Measurements from ENCODE around the gene OR2T5. TPM values are rescaled to one million over a fixed set of nuclear protein-coding genes. Genes with fewer than 3 reads are reported as not detected.
"Not testable (repeated sequence)": the region's sequence is repeated elsewhere in the genome, so short reads cannot be mapped to it uniquely, and the experiment has no call there.

Gene OR2T5
- total and polyA plus RNA-seq, 12 donors, result not detected

GRCh38 chr1:248507773-248508172, 19.4 kb downstream of the OR2T5 start, which contains the start of gene OR2G6:
TSS of gene OR2G6 (plus strand) at chr1:248508073. CDS start at chr1:248521647, 13,574 bp downstream.
- intact Hi-C loops (cut with DNase I); H3K27me3 ChIP-seq; H3K9me3 ChIP-seq (replicated peaks in 1 of 3); H3K36me3 ChIP-seq (replicated peaks in 1 of 2); DNase-seq; H3K27ac ChIP-seq; H3K4me3 ChIP-seq; H3K4me1 ChIP-seq (replicated peaks in 1 of 2): not testable (repeated sequence)
- WGBS, 4 donors, result no CpG with 5 or more reads among the region's 2 CpGs

GRCh38 chr1:248510217-248510616, 21.8 kb downstream of the OR2T5 start:
- H3K36me3 ChIP-seq (replicated peaks in 1 of 2); H3K4me1 ChIP-seq (replicated peaks in 1 of 2); H3K27me3 ChIP-seq; DNase-seq; intact Hi-C loops (cut with DNase I); H3K4me3 ChIP-seq; H3K27ac ChIP-seq; H3K9me3 ChIP-seq (replicated peaks in 1 of 3): not testable (repeated sequence)

GRCh38 chr1:248521856-248522255, 33.5 kb downstream of the OR2T5 start:
- Histone ChIP-seq H3K4me1 (replicated peaks in 1 of 2) (no peaks in the 10 kb centered on the region), H3K9me3 (replicated peaks in 1 of 3) (no peaks in the 10 kb centered on the region), H3K27me3 (no peaks in the 10 kb centered on the region), H3K4me3 (no peak overlapping the region), H3K27ac (no peak overlapping the region), H3K36me3 (replicated peaks in 1 of 2) (no peaks in the 10 kb centered on the region)
- DNase-seq, result no peak
- whole genome bisulfite sequencing, 4 donors, result 79 to 88% (median 83%) methylated on average over 12 of the region's 12 CpGs
- intact Hi-C loops (cut with DNase I), result no loop called here
- TF ChIP-seq POLR2A (IDR thresholded peaks at IDR 0.05), result no peak
- TF ChIP-seq, protein P1, sequence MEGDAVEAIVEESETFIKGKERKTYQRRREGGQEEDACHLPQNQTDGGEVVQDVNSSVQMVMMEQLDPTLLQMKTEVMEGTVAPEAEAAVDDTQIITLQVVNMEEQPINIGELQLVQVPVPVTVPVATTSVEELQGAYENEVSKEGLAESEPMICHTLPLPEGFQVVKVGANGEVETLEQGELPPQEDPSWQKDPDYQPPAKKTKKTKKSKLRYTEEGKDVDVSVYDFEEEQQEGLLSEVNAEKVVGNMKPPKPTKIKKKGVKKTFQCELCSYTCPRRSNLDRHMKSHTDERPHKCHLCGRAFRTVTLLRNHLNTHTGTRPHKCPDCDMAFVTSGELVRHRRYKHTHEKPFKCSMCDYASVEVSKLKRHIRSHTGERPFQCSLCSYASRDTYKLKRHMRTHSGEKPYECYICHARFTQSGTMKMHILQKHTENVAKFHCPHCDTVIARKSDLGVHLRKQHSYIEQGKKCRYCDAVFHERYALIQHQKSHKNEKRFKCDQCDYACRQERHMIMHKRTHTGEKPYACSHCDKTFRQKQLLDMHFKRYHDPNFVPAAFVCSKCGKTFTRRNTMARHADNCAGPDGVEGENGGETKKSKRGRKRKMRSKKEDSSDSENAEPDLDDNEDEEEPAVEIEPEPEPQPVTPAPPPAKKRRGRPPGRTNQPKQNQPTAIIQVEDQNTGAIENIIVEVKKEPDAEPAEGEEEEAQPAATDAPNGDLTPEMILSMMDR (IDR thresholded peaks at IDR 0.05), result no peak

GRCh38 chr1:248537449-248537848, 49.1 kb downstream of the OR2T5 start:
- H3K4me1 ChIP-seq (replicated peaks in 1 of 2); H3K4me3 ChIP-seq; H3K36me3 ChIP-seq (replicated peaks in 1 of 2); H3K9me3 ChIP-seq (replicated peaks in 1 of 3); H3K27me3 ChIP-seq; intact Hi-C loops (cut with DNase I); DNase-seq; H3K27ac ChIP-seq: not testable (repeated sequence)

Other genes starting within 250 kb of the OR2T5 start
- gene OR2T33, start 210.6 kb upstream of the OR2T5 start, total RNA-seq, result not detected
- not detected for gene OR2T33, start 210.6 kb upstream of the OR2T5 start, polyA plus RNA-seq
- not detected for gene OR2T12, start 185.2 kb upstream of the OR2T5 start, total RNA-seq
- gene OR2T12, start 185.2 kb upstream of the OR2T5 start, polyA plus RNA-seq, result not detected
- gene OR2M7, start 164.0 kb upstream of the OR2T5 start, total RNA-seq, result not detected
- gene OR2M7, start 164.0 kb upstream of the OR2T5 start, polyA plus RNA-seq, result not detected
- not detected for gene OR14C36, start 139.8 kb upstream of the OR2T5 start, total RNA-seq
- not detected for gene OR14C36, start 139.8 kb upstream of the OR2T5 start, polyA plus RNA-seq
- not detected for gene OR2T4, start 126.9 kb upstream of the OR2T5 start, total RNA-seq
- not detected for gene OR2T4, start 126.9 kb upstream of the OR2T5 start, polyA plus RNA-seq
- gene OR2T6, start 112.8 kb upstream of the OR2T5 start, total RNA-seq, result not detected
- not detected for gene OR2T6, start 112.8 kb upstream of the OR2T5 start, polyA plus RNA-seq
- not detected for gene OR2T1, start 85.5 kb upstream of the OR2T5 start, total RNA-seq
- not detected for gene OR2T1, start 85.5 kb upstream of the OR2T5 start, polyA plus RNA-seq
- gene OR2T2, start 43.0 kb upstream of the OR2T5 start, total RNA-seq, result not detected
- not detected for gene OR2T2, start 43.0 kb upstream of the OR2T5 start, polyA plus RNA-seq
- gene OR2T3, start 15.2 kb upstream of the OR2T5 start, total RNA-seq, result not detected
- not detected for gene OR2T3, start 15.2 kb upstream of the OR2T5 start, polyA plus RNA-seq
- gene OR2G6, start 19.5 kb downstream of the OR2T5 start, total RNA-seq, result not detected
- not detected for gene OR2G6, start 19.5 kb downstream of the OR2T5 start, polyA plus RNA-seq
- gene OR2T29, start 74.2 kb downstream of the OR2T5 start, total RNA-seq, result not detected
- not detected for gene OR2T29, start 74.2 kb downstream of the OR2T5 start, polyA plus RNA-seq
- gene OR2T34, start 86.2 kb downstream of the OR2T5 start, total RNA-seq, result not detected
- not detected for gene OR2T34, start 86.2 kb downstream of the OR2T5 start, polyA plus RNA-seq
- gene OR2T10, start 109.1 kb downstream of the OR2T5 start, total RNA-seq, result not detected
- not detected for gene OR2T10, start 109.1 kb downstream of the OR2T5 start, polyA plus RNA-seq
- gene OR2T11, start 146.5 kb downstream of the OR2T5 start, total RNA-seq, result not detected
- gene OR2T11, start 146.5 kb downstream of the OR2T5 start, polyA plus RNA-seq, result not detected
- not detected for gene OR2T35, start 156.7 kb downstream of the OR2T5 start, total RNA-seq
- not detected for gene OR2T35, start 156.7 kb downstream of the OR2T5 start, polyA plus RNA-seq
- gene OR2T27, start 166.9 kb downstream of the OR2T5 start, total RNA-seq, result not detected
- gene OR2T27, start 166.9 kb downstream of the OR2T5 start, polyA plus RNA-seq, result not detected
- not detected for gene OR14I1, start 214.2 kb downstream of the OR2T5 start, total RNA-seq
- gene OR14I1, start 214.2 kb downstream of the OR2T5 start, polyA plus RNA-seq, result not detected